Epithelial cell of esophagus (primary cell): Measurements from ENCODE around the gene ERN1.
"Not testable (repeated sequence)": the region's sequence is repeated elsewhere in the genome, so short reads cannot be mapped to it uniquely, and the experiment has no call there.

Source experiments
- DNase-seq: peaks from one replicate; pipeline ENCODE4 v3.0.0; 2010; ENCODE audit warnings: low read depth
- H3K4me3 ChIP-seq: 2 replicates; pipeline ENCODE4 v1.5.1; 2011; ENCODE audit warnings: mild to moderate bottlenecking, low read length, control low read depth
- TF ChIP-seq, protein P1 (sequence below): IDR thresholded peaks from 2 replicates; pipeline ENCODE4 v1.5.1; 2011; ENCODE audit warnings: low read depth, mild to moderate bottlenecking, low read length, control low read depth, inconsistent platforms; ENCODE audit not compliant: insufficient read depth; ENCODE audit errors: missing control alignments

ERN1 gene

GRCh38 chr17:64020056-64020766, 109.7 kb downstream of the ERN1 start, which contains the start of gene ICAM2:
Gene ICAM2, minus strand, starts transcription at chr17:64020633. Its CDS starts 13,942 bp downstream, at chr17:64006691.
- H3K4me3 ChIP-seq, result no peak within 1 kb of the TSS
- DNase-seq, result no peak
- TF ChIP-seq, protein P1, sequence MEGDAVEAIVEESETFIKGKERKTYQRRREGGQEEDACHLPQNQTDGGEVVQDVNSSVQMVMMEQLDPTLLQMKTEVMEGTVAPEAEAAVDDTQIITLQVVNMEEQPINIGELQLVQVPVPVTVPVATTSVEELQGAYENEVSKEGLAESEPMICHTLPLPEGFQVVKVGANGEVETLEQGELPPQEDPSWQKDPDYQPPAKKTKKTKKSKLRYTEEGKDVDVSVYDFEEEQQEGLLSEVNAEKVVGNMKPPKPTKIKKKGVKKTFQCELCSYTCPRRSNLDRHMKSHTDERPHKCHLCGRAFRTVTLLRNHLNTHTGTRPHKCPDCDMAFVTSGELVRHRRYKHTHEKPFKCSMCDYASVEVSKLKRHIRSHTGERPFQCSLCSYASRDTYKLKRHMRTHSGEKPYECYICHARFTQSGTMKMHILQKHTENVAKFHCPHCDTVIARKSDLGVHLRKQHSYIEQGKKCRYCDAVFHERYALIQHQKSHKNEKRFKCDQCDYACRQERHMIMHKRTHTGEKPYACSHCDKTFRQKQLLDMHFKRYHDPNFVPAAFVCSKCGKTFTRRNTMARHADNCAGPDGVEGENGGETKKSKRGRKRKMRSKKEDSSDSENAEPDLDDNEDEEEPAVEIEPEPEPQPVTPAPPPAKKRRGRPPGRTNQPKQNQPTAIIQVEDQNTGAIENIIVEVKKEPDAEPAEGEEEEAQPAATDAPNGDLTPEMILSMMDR, result no peak

GRCh38 chr17:64019551-64019961, 110.4 kb downstream of the ERN1 start:
- not testable (repeated sequence) for H3K4me3 ChIP-seq, DNase-seq

GRCh38 chr17:64017381-64017980, 112.5 kb downstream of the ERN1 start:
- H3K4me3 ChIP-seq, result no peak overlapping the region
- DNase-seq, result no peak
- TF ChIP-seq, protein P1, result peak; percentile 17

DNA sequence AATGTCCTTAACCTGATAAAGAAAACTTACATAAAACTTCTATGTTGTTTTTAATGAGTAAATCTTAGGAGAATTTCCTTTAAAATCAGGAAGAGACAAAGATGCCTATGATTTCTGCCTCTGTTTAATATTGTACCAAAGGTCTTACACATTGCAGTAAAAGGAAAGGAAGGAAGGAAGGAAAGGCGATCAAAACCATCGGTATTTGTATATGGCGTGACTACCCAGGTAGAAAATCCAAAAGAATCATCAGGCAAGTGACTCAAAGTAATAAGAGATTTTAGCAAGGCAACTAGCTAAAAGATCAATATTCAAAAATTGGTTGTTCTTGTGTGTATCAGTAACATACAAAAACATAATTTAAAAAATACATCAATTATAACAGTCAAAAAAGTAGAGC, 113.0 kb downstream of the ERN1 start:
- TF ChIP-seq, protein P1, result no peak
- no peak overlapping the region for H3K4me3 ChIP-seq
- no peak for DNase-seq

DNA sequence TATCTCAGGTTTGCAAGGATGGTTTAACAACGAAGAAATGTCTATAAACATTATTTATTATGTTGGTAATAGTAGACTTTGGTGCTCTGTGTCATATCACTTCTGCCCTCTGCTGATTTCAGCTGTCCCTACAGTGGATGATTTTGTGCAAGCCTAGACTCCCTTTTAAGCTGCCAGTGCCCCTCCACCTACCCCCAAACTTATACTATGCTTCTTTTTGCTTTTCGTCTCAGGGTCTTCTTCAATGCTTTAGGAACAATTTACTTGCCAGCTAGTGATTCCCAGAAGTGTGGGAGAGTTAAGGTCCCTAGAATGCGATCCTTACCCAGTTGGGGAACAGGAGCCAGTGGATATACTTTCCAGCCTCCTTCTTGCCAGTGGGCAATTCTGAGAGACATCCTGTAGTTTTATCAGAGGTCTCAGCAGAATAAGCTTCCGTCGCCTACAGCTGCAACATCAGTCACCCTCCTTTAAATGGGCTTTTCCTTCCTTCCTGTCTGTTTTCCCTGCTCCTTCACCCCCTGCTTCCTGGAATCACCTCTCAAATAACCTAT, 113.6 kb downstream of the ERN1 start:
- TF ChIP-seq, protein P1, result peak; percentile 16
- H3K4me3 ChIP-seq, result no peak overlapping the region
- no peak for DNase-seq

- no peak overlapping the region for H3K4me3 ChIP-seq
These were observed 114.5 kb downstream of the ERN1 start for GRCh38 chr17:64015447-64015846.

GRCh38 chr17:64009571-64010402, 120.2 kb downstream of the ERN1 start:
- DNase-seq, result peak; percentile 62
- no peak overlapping the region for H3K4me3 ChIP-seq
- TF ChIP-seq, protein P1, result no peak

More at GRCh38 chr17:64015447-64015846, 114.5 kb downstream of the ERN1 start:
- TF ChIP-seq, protein P1, result no peak
- DNase-seq, result no peak
